Hepatocyte (in vitro differentiated cells): Measurements from ENCODE around the gene WNT11.

Experiments
- CTCF ChIP-seq: fragments of 200-600 bp; sonication (generic); IDR thresholded peaks from 2 replicates; pipeline ENCODE4 v1.5.1; 2016; ENCODE audit warnings: antibody characterized with exemption, mild to moderate bottlenecking; ENCODE audit not compliant: poor library complexity
- EZH2 ChIP-seq: fragments of 200-600 bp; sonication (generic); IDR thresholded peaks from 2 replicates; pipeline ENCODE4 v1.6.1; 2016; ENCODE audit warnings: antibody characterized with exemption, mild to moderate bottlenecking, borderline replicate concordance
- EZH2phosphoT487 ChIP-seq: fragments of 200-600 bp; sonication (generic); IDR thresholded peaks from one replicate; pipeline ENCODE4 v1.6.1; 2018; ENCODE audit warnings: antibody characterized with exemption, mild to moderate bottlenecking, low read depth, moderate library complexity; ENCODE audit not compliant: unreplicated experiment, severe bottlenecking

- TF ChIP-seq EZH2 = no peak
- no peak for TF ChIP-seq EZH2phosphoT487
- no peak for TF ChIP-seq CTCF
Observed at GRCh38 chr11:76162336-76163288, 43.7 kb downstream of the WNT11 start.
